ENCODE results near the gene PRKCE.

The PRKCE gene

GRCh38 chr2:45928946-45929345, 277.5 kb downstream of the PRKCE start:
- H3K9ac ChIP-seq (ENCODE audit: insufficient read length) = no peak overlapping the region
- DNase-seq (ENCODE audit: low read depth, low spot score) = no peak
- no peak overlapping the region for H3K27ac ChIP-seq
- no peak overlapping the region for H3K4me3 ChIP-seq
- H3K9me3 ChIP-seq (ENCODE audit: low read depth, low read length) = no peaks in the 10 kb centered on the region
- no peaks in the 10 kb centered on the region for H3K36me3 ChIP-seq (ENCODE audit: insufficient read depth, low read length)
- TF ChIP-seq FOXP2 (optimal IDR thresholded peaks at IDR 0.05; ENCODE audit: control extremely low read depth, extremely low read length, insufficient read depth) (no peak), POLR2AphosphoS5 (IDR thresholded peaks at IDR 0.05; ENCODE audit: borderline replicate concordance, low read depth, low read length) (no peak), EZH2 (IDR thresholded peaks at IDR 0.05) (no peak)

DNA sequence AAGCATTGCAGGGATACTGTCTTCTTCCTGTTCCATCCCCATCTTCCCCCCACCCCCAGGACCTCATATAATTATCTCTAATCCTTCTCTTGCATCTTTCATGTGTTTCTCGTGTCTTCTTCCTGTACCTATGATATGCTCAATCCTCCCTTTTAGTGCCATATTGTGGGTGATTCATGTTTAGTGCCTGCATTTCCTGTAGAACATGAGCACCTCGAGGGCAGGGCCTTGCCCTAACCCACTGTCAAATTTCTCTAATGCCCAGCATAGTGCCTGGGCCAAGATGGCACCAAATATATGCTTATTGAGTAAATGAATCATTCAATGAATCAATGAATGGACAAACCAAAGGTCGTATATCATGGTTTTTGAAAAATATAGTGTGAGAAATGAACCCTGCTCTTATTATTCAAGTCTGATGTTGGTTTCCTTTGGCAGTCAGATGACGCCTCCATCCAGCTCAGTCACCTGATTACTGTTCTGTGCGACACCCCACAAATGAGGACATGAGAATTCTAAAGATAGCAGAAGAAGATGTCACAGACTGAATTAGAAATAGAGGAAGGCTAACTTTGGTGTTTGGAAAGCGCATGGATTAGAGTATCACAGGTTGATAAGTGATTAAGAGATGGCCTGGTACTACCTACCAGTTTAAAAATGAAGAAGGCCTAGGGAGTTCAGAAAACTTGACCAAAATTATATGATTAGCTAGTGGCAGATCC, 278.4 kb downstream of the PRKCE start:
- Histone ChIP-seq H3K27ac (no peak overlapping the region), H3K9me3 (ENCODE audit: low read depth, low read length) (no peaks in the 10 kb centered on the region), H3K4me3 (no peak overlapping the region), H3K36me3 (ENCODE audit: insufficient read depth, low read length) (no peaks in the 10 kb centered on the region), H3K9ac (ENCODE audit: insufficient read length) (no peak overlapping the region)
- DNase-seq (ENCODE audit: low read depth, low spot score) = no peak
- TF ChIP-seq FOXP2 (optimal IDR thresholded peaks at IDR 0.05; ENCODE audit: control extremely low read depth, extremely low read length, insufficient read depth) (no peak), POLR2AphosphoS5 (IDR thresholded peaks at IDR 0.05; ENCODE audit: borderline replicate concordance, low read depth, low read length) (no peak), EZH2 (IDR thresholded peaks at IDR 0.05) (no peak)

DNA sequence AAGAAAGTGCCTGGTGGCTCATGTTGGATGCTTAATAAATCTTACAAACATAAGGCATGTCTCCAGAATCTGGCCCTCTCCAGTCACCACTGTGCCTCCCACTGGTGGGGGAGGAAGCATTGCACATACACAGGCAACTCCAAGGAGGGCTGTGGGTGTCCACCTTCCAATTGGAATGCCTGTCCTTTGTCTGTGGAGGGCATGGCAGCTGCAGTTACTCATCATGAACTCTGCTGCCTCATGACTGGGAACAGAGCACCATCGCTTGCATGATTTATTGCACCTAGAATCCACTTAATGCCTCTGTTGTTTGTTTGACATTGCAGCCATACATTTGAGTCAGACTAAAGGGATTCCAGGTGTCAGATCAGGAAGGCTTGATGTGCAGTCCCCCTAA, 278.9 kb downstream of the PRKCE start:
- Histone ChIP-seq H3K9ac (ENCODE audit: insufficient read length) (no peak overlapping the region), H3K9me3 (ENCODE audit: low read depth, low read length) (no peaks in the 10 kb centered on the region), H3K36me3 (ENCODE audit: insufficient read depth, low read length) (no peaks in the 10 kb centered on the region), H3K27ac (no peak overlapping the region), H3K4me3 (no peak overlapping the region)
- TF ChIP-seq POLR2AphosphoS5 (IDR thresholded peaks at IDR 0.05; ENCODE audit: borderline replicate concordance, low read depth, low read length) (no peak), FOXP2 (optimal IDR thresholded peaks at IDR 0.05; ENCODE audit: control extremely low read depth, extremely low read length, insufficient read depth) (no peak), EZH2 (IDR thresholded peaks at IDR 0.05) (no peak)
- no peak for DNase-seq (ENCODE audit: low read depth, low spot score)

GRCh38 chr2:45932278-45932975, 281.0 kb downstream of the PRKCE start:
- no peak overlapping the region for H3K4me3 ChIP-seq
- DNase-seq (ENCODE audit: low read depth, low spot score) = no peak
- TF ChIP-seq EZH2 (IDR thresholded peaks at IDR 0.05) (no peak), FOXP2 (optimal IDR thresholded peaks at IDR 0.05; ENCODE audit: control extremely low read depth, extremely low read length, insufficient read depth) (no peak), POLR2AphosphoS5 (IDR thresholded peaks at IDR 0.05; ENCODE audit: borderline replicate concordance, low read depth, low read length) (no peak)
- H3K9ac ChIP-seq (ENCODE audit: insufficient read length) = no peak overlapping the region
- H3K27ac ChIP-seq = no peak overlapping the region
- H3K36me3 ChIP-seq (ENCODE audit: insufficient read depth, low read length) = no peaks in the 10 kb centered on the region
- no peaks in the 10 kb centered on the region for H3K9me3 ChIP-seq (ENCODE audit: low read depth, low read length)

- no peak for DNase-seq (ENCODE audit: low read depth, low spot score)
- H3K9me3 ChIP-seq (ENCODE audit: low read depth, low read length) = no peaks in the 10 kb centered on the region
- no peaks in the 10 kb centered on the region for H3K36me3 ChIP-seq (ENCODE audit: insufficient read depth, low read length)
- no peak overlapping the region for H3K27ac ChIP-seq
- H3K9ac ChIP-seq (ENCODE audit: insufficient read length) = no peak overlapping the region
- H3K4me3 ChIP-seq = no peak overlapping the region
- no peak for TF ChIP-seq FOXP2 (optimal IDR thresholded peaks at IDR 0.05; ENCODE audit: control extremely low read depth, extremely low read length, insufficient read depth)
- no peak for TF ChIP-seq EZH2 (IDR thresholded peaks at IDR 0.05)
- no peak for TF ChIP-seq POLR2AphosphoS5 (IDR thresholded peaks at IDR 0.05; ENCODE audit: borderline replicate concordance, low read depth, low read length)
These were observed 284.5 kb downstream of the PRKCE start for GRCh38 chr2:45935791-45936622.

- H3K36me3 ChIP-seq (ENCODE audit: insufficient read depth, low read length) = no peaks in the 10 kb centered on the region
- H3K9me3 ChIP-seq (ENCODE audit: low read depth, low read length) = no peaks in the 10 kb centered on the region
These were observed 285.1 kb downstream of the PRKCE start for GRCh38 chr2:45936623-45936979.

GRCh38 chr2:45937990-45938389, 286.5 kb downstream of the PRKCE start:
- TF ChIP-seq FOXP2 (optimal IDR thresholded peaks at IDR 0.05; ENCODE audit: control extremely low read depth, extremely low read length, insufficient read depth) (no peak), EZH2 (IDR thresholded peaks at IDR 0.05) (no peak), POLR2AphosphoS5 (IDR thresholded peaks at IDR 0.05; ENCODE audit: borderline replicate concordance, low read depth, low read length) (no peak)
- Histone ChIP-seq H3K9ac (ENCODE audit: insufficient read length) (no peak overlapping the region), H3K36me3 (ENCODE audit: insufficient read depth, low read length) (no peaks in the 10 kb centered on the region), H3K27ac (no peak overlapping the region), H3K9me3 (ENCODE audit: low read depth, low read length) (no peaks in the 10 kb centered on the region), H3K4me3 (no peak overlapping the region)
- DNase-seq (ENCODE audit: low read depth, low spot score) = no peak

More at GRCh38 chr2:45936623-45936979, 285.1 kb downstream of the PRKCE start:
- Histone ChIP-seq H3K27ac (no peak overlapping the region), H3K4me3 (no peak overlapping the region), H3K9ac (ENCODE audit: insufficient read length) (no peak overlapping the region)
- no peak for DNase-seq (ENCODE audit: low read depth, low spot score)
- no peak for TF ChIP-seq FOXP2 (optimal IDR thresholded peaks at IDR 0.05; ENCODE audit: control extremely low read depth, extremely low read length, insufficient read depth)
- no peak for TF ChIP-seq POLR2AphosphoS5 (IDR thresholded peaks at IDR 0.05; ENCODE audit: borderline replicate concordance, low read depth, low read length)
- no peak for TF ChIP-seq EZH2 (IDR thresholded peaks at IDR 0.05)
